CMK (cell line): ENCODE data around the gene SERINC5.

Source experiments
- DNase-seq: peaks from one replicate; pipeline ENCODE4 v3.0.0-alpha.2; 2010; ENCODE audit warnings: low read depth

The SERINC5 gene

DNA sequence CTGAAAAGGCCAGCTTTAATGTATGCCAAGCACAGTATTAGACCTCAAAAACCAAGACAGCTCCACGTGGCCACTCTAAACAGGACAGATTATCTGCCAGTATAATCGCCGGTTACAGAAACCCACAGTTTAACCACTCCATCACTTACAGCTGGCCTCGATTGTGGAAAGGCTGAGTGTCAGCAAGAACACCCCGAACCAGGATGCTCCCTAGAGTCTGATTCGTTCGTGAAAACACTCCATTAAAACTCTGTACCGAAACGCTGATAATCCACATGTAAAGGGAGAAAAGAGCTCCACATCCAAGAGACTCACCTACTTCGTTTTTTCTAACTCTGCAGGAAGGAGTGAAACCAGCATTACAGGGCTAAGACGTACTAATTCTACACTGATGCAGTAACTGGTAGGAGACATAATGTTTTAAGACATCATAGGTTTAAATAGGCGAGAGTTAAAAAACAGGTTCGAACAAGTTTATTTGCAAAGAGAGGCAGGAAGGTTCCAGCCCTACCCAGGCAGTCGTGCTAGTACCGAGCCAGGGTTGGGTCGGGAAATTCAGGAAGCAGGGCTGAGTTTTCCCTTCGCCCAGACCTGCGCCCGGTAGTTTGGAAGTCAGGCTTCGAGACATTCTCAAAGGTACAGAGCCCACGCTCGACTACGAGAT is 949 bp downstream of the SERINC5 start:
- no peak for DNase-seq

DNA sequence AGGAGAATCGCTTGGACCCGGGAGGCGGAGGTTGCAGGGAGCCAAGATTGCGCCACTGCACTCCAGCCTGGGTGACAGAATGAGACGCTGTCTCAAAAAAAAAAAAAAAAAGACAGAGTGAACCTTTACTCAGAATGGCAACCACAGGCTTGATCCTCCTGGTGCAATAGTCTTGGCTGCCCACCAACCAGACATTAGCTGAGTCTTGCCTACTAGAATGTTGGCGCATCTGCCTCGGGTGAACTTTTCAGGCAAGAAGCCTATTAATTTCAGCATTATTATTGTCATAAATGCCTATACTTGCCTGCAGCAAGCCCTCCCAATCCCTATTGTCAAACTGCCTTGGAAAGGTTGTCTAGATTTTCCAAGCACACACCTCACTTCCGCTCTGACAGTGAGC is 4.2 kb downstream of the SERINC5 start:
- DNase-seq, result no peak

- DNase-seq, result no peak
These were observed 5.0 kb downstream of the SERINC5 start for GRCh38 chr5:80250801-80251200.

DNA sequence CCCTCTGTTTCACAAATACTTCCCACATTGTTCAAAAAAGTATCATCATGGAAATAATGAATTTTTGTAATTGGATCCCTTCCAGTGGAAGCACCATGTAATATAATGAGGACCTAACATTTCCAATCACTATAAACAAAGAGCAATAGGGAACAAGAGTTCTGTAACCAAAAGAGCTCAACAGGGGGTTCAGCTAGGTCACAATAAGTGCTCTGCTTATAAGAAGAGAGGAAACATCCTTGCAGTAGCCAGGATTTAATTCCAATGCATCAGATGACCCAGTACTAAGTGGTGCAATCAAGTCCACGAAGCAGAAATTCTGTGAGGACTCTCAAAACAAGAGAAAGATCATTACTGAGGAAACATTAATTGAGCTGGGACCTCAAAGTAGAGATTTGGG is 5.9 kb downstream of the SERINC5 start:
- DNase-seq, result no peak

GRCh38 chr5:80248378-80248777 is 7.5 kb downstream of the SERINC5 start:
- DNase-seq, result no peak

- no peak for DNase-seq
These were observed 8.7 kb downstream of the SERINC5 start for GRCh38 chr5:80246995-80247729.

GRCh38 chr5:80246001-80246758 is 9.7 kb downstream of the SERINC5 start:
- DNase-seq, result no peak

- DNase-seq, result no peak
These were observed 12.3 kb downstream of the SERINC5 start for GRCh38 chr5:80243567-80243966.

- DNase-seq, result no peak
These were observed 13.0 kb downstream of the SERINC5 start for GRCh38 chr5:80242849-80243248.

DNA sequence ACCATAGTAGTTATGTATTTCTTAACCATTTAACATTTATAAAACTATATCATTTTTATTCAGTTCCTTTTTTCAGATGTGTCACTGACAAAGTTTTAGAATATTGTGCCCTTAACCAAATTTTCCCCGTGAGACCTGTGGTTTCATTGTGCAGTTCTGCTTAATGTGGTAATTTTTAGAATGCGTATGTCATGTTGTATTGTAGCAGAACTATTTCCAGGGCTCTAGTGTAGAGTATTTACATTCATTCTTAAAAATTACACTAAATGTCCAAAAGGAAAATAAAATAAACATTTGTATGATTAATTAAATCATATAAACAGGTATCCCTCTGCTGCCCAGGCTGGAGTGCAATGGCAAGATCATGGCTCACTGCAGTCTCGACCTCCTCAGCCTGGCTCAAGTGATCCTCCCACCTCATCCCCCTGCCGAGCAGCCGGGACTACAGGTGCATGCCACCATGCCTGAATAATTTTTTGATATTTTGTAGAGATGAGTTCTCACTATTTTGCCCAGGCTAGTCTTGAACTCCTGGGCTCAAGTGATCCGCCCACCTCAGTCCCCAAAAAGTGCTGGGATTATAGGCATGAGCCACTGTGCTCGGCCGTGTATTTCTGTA is 15.4 kb downstream of the SERINC5 start:
- DNase-seq, result no peak

DNA sequence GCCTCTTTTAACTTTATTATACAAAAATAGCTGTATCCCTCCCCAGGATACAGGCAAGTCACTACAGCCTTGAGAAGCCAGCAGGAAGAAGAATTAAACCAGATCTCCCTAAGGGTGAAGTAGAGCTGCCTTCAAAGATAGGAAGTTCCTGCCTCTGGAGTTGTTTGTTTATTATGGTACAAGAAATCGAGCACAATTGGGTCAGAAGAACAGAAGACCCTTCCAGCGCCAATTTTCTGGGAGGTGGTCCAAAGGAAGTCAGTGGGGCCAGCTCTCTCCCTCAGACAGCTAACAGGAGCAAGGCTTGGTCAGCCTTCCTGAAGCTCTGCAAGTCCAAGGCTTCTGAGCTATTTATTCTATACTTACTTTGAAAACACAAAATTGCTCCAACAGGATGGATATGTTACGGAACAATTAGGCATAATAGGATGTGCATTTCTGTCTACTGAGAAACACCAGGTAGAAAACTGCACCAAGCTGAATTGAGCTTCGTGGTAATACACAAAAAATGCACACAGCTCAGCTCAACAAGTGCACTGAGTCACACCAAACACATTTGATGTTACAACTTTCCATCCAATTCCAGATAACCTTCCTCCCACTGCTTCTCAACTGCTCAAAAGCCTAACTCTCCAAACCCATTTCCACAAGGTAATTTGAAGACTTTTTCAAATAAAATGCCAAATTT is 16.0 kb downstream of the SERINC5 start:
- no peak for DNase-seq

GRCh38 chr5:80238778-80239679 is 16.8 kb downstream of the SERINC5 start:
- no peak for DNase-seq

DNA sequence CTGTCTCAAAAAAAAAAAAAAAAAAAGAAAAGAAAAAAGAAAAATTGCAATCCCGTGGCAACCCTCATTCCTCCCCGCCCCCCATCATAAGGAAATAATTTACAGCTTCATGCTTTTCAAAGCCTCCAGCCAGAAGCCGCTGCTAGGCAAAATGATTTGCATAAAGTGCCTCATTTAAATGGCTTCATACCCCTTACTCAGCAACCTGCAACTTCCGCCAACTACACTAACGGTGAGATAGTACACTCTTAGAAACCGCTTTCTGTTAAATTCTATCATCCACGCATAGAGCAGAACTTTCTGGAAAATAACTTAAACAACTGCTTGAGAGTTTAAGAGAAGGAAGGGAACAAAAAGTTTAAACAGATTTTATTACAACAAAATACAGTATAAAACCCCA is 17.8 kb downstream of the SERINC5 start:
- no peak for DNase-seq

GRCh38 chr5:80237243-80237642 is 18.6 kb downstream of the SERINC5 start:
- no peak for DNase-seq

DNA sequence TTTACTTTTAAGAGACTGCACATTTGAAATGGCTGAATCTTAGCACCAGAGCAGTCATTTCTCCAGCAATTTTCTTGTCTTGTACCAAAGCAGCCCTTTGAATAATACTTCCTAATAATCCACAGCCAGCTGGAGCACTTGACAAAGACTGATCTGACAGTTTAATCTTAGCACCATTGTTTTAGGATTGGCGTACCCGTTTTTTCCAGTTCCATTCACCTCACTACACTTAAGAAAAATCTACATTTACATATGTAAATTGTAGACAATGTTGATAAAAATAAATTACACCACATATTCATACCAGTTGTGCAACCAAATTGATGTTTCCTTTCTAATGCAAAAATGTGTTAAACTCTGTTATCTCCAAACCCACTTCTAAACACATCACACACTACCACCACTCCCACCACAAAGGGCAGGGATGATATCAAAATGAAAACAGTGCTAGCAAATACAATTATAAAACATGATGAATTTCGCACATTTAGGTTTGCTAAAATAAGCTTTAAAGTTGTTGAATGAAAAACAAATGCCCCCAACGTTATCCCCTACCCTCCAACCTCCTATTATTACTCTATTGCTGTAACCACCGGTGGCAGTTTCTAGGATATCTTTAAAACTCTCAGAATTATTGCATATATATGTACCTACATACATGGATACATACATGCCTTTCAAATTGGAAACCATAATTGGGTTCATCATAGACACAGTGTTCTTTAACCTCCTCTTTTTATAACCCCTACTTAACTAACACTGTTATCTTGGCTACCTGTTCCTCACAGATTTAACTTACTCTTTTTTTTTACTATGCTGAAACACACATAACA is 21.5 kb downstream of the SERINC5 start:
- DNase-seq, result no peak

- no peak for DNase-seq
These were observed 24.2 kb downstream of the SERINC5 start for GRCh38 chr5:80231693-80232092.

DNA sequence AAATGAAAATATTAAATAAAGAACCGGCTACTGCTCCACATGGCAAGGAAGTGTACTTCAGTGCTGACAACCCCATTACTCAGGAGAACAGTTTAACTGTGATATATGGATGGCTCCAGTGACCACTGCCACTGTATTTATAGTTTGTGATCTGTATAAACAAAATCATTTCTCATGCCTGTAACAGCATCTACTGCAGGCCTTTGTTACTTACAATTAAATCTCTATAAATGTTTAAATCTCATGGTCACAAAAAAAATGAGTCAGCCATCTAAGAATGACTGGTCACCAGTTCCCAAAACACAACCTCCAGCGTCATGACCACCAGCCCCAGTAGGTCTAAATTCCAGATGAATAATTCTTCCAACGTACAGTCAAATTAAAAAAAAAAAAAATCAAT is 24.6 kb downstream of the SERINC5 start:
- DNase-seq, result no peak

- DNase-seq, result no peak
These were observed 25.4 kb downstream of the SERINC5 start for GRCh38 chr5:80230269-80230992.

DNA sequence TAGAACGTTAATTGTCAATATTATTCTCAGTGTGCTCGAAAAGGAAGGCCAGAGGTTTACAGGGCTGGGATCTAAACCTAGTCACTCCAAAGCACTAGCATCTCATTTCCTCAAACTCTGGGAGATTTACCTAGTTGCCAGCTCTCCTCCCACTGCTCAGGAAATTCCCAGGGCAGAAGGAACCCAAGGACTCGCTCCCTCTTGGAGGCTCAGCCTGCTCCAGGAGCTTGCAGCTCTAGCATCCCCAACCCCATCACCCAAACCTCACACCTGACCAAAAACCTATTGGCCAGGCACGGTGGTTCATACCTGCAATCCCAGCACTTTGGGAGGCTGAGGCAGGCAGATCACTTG is 26.0 kb downstream of the SERINC5 start:
- DNase-seq, result no peak
